Prostate gland (tissue), 2 donors: ENCODE measurements around the gene BTBD10.

ENCODE experiments used
- POLR2A ChIP-seq: fragments of 450-650 bp; IDR thresholded peaks from one replicate; pipeline ENCODE4 v1.6.1; 2016; ENCODE audit warnings: antibody characterized with exemption, mild to moderate bottlenecking
- TF ChIP-seq, protein P1 (sequence below), 4 experiments: fragments of 200-600 bp in 2 of 4; fragments of 450-650 bp in 2 of 4; sonication (generic) in 2 of 4; IDR thresholded peaks; 1 replicate in 3 of 4; 2 replicates in 1 of 4; pipeline ENCODE4 v1.5.1; 2016 to 2019; ENCODE audit warnings: antibody characterized with exemption in 4 of 4, mild to moderate bottlenecking in 2 of 4, moderate library complexity in 2 of 4

DNA sequence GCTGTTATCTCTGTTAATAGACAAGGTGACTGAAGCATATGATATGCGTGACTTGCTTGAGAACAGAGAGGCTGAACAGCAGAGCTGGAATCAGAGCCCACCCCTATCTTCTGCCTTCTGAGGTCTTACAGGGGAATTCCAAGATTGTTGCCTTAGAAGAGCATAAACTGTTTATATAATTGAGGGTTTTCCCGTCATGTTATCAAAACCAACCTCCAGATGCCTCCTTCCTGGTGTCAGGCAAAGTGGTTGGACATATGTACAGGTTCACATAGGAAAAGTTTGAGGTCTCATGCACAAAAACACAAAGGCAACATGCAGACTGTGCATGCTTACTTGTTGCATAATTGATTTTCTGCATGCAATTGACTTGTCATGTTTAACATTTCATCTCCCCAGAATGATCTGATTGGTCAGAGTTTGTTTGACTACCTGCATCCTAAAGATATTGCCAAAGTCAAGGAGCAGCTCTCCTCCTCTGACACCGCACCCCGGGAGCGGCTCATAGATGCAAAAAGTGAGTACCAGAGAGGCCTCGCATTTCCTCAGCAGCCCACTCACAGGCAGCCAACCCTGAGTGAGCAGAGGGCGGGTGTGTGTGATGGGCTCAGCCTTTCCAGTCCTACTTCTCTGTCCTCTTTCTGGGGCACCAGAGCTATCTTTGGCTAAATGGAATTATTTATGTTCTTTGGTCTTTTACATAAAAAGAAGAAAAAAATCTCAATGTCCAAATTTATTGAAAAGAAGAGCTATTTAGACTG, 96.6 kb downstream of the BTBD10 start:
- TF ChIP-seq, protein P1, sequence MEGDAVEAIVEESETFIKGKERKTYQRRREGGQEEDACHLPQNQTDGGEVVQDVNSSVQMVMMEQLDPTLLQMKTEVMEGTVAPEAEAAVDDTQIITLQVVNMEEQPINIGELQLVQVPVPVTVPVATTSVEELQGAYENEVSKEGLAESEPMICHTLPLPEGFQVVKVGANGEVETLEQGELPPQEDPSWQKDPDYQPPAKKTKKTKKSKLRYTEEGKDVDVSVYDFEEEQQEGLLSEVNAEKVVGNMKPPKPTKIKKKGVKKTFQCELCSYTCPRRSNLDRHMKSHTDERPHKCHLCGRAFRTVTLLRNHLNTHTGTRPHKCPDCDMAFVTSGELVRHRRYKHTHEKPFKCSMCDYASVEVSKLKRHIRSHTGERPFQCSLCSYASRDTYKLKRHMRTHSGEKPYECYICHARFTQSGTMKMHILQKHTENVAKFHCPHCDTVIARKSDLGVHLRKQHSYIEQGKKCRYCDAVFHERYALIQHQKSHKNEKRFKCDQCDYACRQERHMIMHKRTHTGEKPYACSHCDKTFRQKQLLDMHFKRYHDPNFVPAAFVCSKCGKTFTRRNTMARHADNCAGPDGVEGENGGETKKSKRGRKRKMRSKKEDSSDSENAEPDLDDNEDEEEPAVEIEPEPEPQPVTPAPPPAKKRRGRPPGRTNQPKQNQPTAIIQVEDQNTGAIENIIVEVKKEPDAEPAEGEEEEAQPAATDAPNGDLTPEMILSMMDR (IDR thresholded peaks at IDR 0.05), result no peak
- no peak for TF ChIP-seq POLR2A
